Left cardiac atrium (tissue), 4 donors: ENCODE measurements around the gene RABEPK. TPM values are rescaled to one million over a fixed set of nuclear protein-coding genes. Genes with fewer than 3 reads are reported as not detected.
A peak's percentile ranks its signal among the peaks of the same experiment; 100 is the strongest.
"Not testable (repeated sequence)": the region's sequence is repeated elsewhere in the genome, so short reads cannot be mapped to it uniquely, and the experiment has no call there.

Source experiments
- ATAC-seq, 2 donors: fragments of 200-7000 bp; cut with Tn5 transposase; one replicate each; pipeline ENCODE4 v1.9.1; 2020; ENCODE audit warnings: mild to moderate bottlenecking in 2 of 2, moderate library complexity in 2 of 2
- DNase-seq: peaks from one replicate; pipeline ENCODE4 v3.0.0-alpha.2; 2020
- intact Hi-C, 2 donors: fragments of 100-400 bp; cut with DNase I; formaldehyde crosslinking; loops; one replicate each; pipeline versions ENCODE4 v1.14.1 to v1.15.1; 2022 to 2023
- total RNA-seq, 2 donors: library from RNA; stranded (reverse); fragmentation: NEBNext Ultra II Directional; extraction: Animal tissue kit (Norgen Biotek cat#: 25700); gene quantifications; one replicate each; pipeline ENCODE4 v1.2.1, GENCODE V29; 2021
- donor health status: DM: no; HTN: yes; CAD: no.
- donor health status: DM: no; HTN: yes; CAD: no; lungs with severe emphysema.
- donor health status: DM: yes; HTN: yes; CAD: no.
- donor health status: Dilated cardiomyopathy.

The RABEPK gene
- total RNA-seq, 2 donors from 2014 or later: 8.3 to 10.0 TPM

DNA sequence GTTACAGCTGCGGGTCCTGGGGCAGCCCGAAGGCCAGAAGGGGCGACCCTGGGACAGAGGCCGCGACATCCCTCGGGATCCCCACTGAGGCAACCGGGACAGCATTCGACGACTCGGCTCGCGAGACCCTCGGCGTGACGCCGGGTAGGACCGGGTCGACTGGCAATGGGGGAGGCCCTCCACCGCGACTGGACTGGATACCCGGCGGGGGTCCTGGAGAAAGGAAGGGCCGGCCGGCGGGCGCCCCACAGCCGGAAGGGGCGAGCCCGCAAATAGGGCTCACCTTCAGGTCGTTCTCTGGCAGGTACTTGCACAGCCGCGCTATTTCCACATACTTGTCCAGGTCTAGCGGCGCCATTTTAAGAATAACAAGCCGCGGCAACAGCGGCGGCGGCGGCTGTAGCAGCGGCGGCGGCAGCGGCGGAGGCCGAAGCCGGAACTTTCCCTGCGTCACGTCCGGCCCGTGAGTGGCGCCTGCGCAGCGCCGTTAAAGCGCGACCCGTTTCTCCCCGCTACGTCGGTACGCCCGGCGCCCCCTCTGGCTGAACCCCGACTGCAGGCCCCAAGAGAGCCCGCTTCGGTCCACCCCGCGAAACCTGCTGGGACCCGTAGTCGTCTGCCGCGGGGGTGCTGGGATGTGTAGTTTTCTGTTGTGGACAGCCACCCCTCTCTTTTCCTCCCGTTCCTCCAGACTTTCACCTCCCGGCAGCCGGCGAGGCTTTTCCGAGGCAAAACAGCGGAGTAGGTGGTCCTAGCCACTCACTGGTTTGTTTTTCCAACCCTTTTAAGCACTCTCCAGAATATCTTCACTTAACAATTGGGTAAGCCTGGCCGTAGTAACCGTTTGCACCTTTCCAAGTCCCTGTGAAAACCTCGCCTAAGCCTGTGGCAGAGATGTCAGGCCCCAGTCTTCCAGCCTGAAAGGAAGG is 10.7 kb upstream of the RABEPK start, which contains the start of gene PPP6C:
Gene PPP6C (minus strand): TSS at position 443 of the 929 bp plus-strand sequence. CDS start 85 bp downstream, at position 358.
- ATAC-seq: peak; percentile 99
- intact Hi-C loops: no loop called here
- DNase-seq: peak; percentile 99

DNA sequence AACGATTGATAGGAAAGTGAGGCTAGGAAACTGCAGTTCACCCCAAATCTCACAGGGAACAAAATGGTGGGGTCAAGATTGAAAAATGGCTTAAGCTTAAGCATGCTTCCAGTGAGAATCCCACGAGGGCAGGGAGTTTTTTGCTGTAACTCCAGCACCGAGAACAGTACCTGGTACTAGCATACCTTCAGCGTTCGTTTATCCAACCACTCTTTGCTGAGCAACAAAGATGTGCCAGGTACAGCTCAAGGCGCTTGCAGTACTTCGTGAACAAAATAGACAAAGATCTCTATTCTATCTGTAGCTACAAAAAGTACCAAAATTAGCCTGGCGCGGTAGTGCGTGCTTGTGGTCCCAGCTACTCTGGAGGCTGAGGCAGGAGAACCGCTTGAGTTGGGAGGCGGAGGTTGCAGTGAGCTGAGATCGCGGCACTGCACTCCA is 10.0 kb upstream of the RABEPK start:
- DNase-seq (no peak), ATAC-seq (peak in 1 of 2 donors; percentile 3)
- intact Hi-C loops: no loop called here

GRCh38 chr9:125194466-125194865 is 5.9 kb upstream of the RABEPK start:
- intact Hi-C loops, ATAC-seq, DNase-seq: not testable (repeated sequence)

DNA sequence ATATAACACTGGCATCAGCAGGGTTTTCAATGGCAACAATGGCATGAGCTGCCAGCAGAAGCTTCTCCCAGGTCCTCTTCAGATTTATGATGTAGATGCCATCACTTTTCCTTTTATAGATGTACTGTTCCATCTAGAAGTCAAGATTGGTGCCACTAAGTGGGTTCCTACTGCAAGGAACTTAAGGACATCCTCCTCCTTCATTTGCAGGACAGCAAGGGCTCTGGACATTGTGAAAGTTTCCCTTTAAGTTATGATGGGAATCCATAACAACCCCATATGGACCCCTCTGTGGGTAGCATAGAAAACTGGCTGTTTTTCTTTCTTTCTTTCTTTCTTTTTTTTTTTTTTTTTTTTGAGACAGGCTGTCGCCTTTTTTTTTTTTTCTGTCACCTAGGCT is 4.8 kb upstream of the RABEPK start:
- intact Hi-C loops, ATAC-seq: not testable (repeated sequence)

DNA sequence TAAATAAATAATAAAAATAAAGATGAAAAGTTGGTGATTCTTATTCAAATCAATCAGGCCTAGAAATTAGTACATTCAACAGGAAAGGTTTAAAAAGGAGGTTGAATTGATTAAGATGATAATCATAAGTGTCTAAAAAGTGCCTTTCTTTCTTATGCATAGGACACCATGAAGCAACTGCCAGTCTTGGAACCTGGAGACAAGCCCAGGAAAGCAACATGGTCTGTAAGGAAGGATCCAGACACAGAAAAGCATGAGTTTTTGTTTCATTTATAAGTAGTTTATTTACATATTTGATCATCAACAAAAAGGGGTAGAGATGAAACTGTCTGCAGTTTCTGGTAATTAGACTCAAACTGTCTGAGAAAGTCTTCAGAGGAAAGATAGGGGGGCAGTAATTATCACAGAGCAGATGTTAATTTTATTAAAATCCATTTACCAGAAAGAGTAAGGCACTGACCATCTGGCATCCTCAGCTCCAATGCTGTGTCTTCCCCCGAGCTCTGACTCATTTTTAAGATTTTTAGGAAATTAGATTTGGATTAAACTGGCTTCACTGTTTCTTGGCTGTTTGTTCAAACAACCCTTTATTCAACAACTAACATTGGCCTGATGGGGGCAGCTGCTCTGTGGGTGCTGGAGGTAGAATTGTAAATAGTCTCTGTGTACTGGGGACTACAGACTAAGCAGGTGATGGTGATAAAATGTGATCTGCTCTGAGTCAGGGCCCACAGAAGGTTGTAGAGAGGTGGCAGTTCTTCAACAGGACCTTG is 2.7 kb downstream of the RABEPK start:
- DNase-seq (no peak), ATAC-seq (no peak)
- intact Hi-C loops: no loop called here

More for the DNA sequence above, 4.8 kb upstream of the RABEPK start:
- DNase-seq: not testable (repeated sequence)

DNA sequence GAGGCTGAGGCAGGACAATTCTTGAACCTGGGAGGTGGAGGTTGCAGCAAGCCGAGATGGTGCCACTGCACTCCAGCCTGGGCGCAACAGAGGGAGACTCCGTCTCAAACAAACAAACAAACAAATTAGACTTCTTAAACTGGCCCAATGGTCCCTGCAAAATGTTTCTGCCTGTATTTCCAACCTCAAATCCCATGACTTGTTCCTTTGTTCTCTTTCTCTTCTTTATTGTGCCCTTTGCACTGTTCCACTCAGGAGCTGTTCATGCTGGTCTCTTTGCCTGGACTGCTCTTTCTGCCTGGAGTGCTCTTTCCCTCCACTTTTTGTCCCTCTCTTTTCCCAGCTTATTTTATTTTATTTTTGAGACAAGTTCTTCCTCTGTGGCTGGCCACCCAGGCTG is 4.1 kb downstream of the RABEPK start:
- DNase-seq: no peak
- intact Hi-C loops: no loop called here
- no peak for ATAC-seq

DNA sequence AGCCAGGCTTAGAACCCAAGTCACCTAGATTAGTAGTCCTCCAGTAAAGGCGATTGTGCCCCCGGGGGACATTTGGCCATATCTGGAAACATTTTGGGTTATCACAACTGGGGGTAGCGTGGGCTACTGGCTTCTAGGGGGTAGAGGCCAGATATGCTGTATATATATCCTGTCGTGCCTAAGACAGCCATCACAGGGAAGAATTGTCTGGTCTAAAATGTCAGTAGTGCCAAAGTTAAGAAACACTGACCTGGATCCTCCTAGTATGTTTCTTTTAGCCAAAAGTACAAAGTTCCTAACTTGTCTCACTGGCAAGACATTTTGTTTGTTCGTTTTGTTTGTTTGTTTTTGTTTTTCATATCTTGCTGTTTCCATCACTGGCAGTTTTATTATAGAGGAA is 13.8 kb downstream of the RABEPK start:
- intact Hi-C loops: no loop called here
- no peak for DNase-seq
- ATAC-seq: no peak

DNA sequence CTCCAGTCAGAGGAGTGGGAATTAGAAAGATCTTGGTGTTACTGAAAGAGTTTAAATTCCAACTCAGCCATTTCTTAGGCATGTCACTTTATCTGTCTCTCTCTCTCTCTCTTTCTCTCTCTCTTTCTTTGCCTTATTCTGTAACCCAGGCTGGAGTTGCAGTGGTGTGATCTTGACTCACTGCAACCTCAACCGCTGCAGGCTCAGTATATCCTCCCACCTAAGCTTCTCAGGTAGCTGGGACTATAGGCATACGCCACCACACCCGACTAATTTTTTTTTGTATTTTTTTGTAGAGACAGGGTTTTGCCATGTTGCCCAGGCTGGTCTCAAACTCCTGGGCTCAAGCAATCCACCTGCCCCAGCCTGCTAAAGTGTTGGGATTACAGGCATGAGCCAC is 18.3 kb downstream of the RABEPK start:
- DNase-seq (no peak), ATAC-seq (no peak)
- intact Hi-C loops: no loop called here

- DNase-seq, intact Hi-C loops, ATAC-seq: not testable (repeated sequence)
These were observed 24.5 kb downstream of the RABEPK start for GRCh38 chr9:125224858-125225257.

DNA sequence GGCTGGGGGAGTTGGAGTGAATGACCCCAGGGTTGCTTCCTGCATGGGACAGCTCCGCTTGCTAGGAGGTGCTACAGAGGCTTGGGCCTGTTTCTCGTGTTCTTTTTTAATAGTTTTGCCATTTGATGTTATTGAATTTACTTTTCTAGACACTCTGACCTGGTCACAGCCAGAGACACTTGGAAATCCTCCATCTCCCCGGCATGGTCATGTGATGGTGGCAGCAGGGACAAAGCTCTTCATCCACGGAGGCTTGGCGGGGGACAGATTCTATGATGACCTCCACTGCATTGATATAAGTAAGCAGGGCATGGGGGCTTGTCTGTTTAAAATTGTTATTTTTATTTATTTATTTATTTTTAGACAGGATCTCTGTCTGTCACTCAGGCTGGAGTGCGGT is 27.4 kb downstream of the RABEPK start:
- intact Hi-C loops: no loop called here
- DNase-seq: no peak
- no peak for ATAC-seq

DNA sequence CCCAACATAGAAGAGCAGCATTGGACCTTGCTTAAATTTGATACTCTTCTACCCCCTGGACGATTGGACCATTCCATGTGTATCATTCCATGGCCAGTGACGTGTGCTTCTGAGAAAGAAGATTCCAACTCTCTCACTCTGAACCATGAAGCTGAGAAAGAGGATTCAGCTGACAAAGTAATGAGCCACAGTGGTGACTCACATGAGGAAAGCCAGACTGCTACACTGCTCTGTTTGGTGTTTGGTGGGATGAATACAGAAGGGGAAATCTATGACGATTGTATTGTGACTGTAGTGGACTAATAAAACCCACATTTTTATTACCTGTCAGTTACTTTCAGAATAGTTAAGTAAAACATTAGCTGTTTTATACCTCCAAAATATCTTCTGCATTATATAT is 33.3 kb downstream of the RABEPK start:
- DNase-seq: no peak
- ATAC-seq: peak in 1 of 2 donors; percentile 73
- intact Hi-C loops: loop anchor here in 1 of 2 donors (10.0 kb wide), 1 partner anchor 61 kb away; no protein-coding TSS in a partner anchor

- intact Hi-C loops: loop anchor here in 1 of 2 donors (10.0 kb wide), 1 partner anchor 61 kb away; no protein-coding TSS in a partner anchor
- ATAC-seq, DNase-seq: not testable (repeated sequence)
These were observed 33.8 kb downstream of the RABEPK start for GRCh38 chr9:125234099-125234498.

DNA sequence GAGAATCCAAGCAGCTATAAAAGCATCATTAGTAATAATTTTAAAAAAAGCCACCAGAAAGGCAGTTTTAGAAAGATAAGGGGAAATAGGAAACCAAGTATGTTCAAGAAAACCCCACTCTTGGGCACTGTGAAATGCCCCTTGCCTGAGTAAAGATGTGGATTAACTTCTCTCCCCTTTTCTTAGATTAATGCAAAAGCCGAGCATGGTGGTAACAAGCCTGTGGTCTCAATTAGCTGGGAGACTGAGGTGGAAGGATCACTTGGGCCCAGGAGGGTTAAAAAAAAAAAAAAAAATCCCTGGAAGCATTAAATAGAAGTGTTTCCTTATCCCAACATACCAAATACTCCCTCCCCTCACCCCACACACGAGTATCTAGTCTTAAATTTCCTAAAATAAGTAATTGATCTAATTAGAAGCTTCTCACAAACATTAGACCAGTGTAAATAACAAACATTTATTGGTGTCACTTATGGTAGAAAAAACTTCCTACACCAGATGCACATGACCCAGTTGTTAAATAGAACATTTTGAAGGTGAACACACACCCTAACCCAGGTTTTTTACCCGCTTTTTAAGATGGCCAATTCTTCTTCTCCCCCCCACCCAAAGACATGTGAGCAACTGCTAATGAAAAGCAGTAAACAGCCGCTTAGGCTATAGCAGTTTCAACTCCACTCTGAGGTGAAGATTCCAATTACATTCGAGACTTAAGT is 35.6 kb downstream of the RABEPK start:
- intact Hi-C loops: loop anchor here in 1 of 2 donors (10.0 kb wide), 1 partner anchor 59 kb away; no protein-coding TSS in a partner anchor
- ATAC-seq (no peak), DNase-seq (no peak)

DNA sequence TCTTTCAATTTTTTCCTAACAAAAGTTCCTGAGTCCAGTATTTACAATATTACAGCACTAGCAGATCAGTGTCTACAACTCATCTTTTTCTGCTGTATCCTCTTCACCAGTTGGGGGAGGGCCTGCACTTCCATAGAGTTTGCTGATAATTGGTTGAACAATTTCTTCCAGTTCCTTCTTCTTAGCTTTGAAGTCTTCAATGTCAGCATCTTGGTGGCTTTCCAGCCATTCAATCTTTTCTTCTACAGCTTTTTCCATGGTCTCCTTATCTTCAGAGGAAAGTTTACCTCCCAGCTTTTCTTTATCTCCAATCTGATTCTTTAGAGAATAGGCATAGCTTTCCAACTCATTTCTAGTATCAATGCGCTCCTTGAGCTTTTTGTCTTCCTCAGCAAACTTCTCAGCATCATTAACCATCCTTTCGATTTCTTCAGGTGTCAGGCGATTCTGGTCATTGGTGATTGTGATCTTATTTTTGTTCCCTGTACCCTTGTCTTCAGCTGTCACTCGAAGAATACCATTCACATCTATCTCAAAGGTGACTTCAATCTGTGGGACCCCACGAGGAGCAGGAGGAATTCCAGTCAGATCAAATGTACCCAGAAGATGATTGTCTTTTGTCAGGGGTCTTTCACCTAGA is 36.3 kb downstream of the RABEPK start:
- ATAC-seq, DNase-seq: not testable (repeated sequence)
- intact Hi-C loops: loop anchor here in 1 of 2 donors (10.0 kb wide), 1 partner anchor 58 kb away; no protein-coding TSS in a partner anchor

GRCh38 chr9:125238127-125238914 is 38.0 kb downstream of the RABEPK start:
- intact Hi-C loops: loop anchor here in 1 of 2 donors (10.0 kb wide), 1 partner anchor 56 kb away; no protein-coding TSS in a partner anchor
- ATAC-seq: no peak
- DNase-seq: no peak

DNA sequence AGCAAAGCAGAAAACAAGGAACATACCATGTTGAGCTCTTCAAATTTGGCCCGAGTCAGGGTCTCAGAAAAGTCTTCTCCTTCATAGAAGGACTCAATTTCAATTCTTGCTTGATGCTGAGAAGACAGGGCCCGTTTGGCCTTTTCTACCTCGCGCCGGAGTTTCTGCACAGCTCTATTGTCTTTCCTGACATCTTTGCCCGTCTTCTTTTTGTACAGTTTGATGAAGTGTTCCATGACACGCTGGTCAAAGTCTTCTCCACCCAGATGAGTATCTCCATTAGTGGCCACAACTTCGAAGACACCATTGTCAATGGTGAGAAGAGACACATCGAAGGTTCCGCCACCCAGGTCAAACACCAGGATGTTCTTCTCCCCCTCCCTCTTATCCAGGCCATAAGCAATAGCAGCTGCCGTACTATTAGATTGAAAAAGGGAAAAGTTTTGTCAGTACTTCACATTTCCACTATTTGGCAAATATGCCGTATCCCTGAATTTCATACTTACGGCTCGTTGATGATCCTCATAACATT is 38.6 kb downstream of the RABEPK start:
- intact Hi-C loops: loop anchor here in 1 of 2 donors (10.0 kb wide), 1 partner anchor 56 kb away; no protein-coding TSS in a partner anchor
- DNase-seq (no peak), ATAC-seq (no peak)
